ENCODE measurements around the gene SLC2A1.

The SLC2A1 gene

GRCh38 chr1:42957229-42957879 is 1.3 kb downstream of the SLC2A1 start:
- Histone ChIP-seq H3K27ac (ENCODE audit: low read depth, low read length) (peak overlapping the region; percentile 85; the same call in 1 of the 2 replicates), H3K36me3 (ENCODE audit: control insufficient read depth, insufficient read depth, low read length) (peaks cover 42% of the 10 kb centered on the region), H3K4me1 (ENCODE audit: control insufficient read depth, insufficient read depth, low read length) (peaks cover 61% of the 10 kb centered on the region)

GRCh38 chr1:42956739-42957138 is 1.9 kb downstream of the SLC2A1 start:
- Histone ChIP-seq H3K27ac (ENCODE audit: low read depth, low read length) (peak overlapping the region; percentile 85; the same call in 1 of the 2 replicates), H3K4me3 (ENCODE audit: low read depth, low read length) (peak overlapping the region; percentile 82), H3K36me3 (ENCODE audit: control insufficient read depth, insufficient read depth, low read length) (peaks cover 49% of the 10 kb centered on the region), H3K9me3 (ENCODE audit: control insufficient read depth, insufficient read depth, low read depth, low read length) (no peaks in the 10 kb centered on the region), H3K9ac (ENCODE audit: low read length) (peak overlapping the region; percentile 98), H3K4me1 (ENCODE audit: control insufficient read depth, insufficient read depth, low read length) (peaks cover 60% of the 10 kb centered on the region), H3K27me3 (ENCODE audit: control insufficient read depth, insufficient read depth, low read length) (no peaks in the 10 kb centered on the region)

More at GRCh38 chr1:42957229-42957879, 1.3 kb downstream of the SLC2A1 start:
- Histone ChIP-seq H3K9me3 (ENCODE audit: control insufficient read depth, insufficient read depth, low read depth, low read length) (no peaks in the 10 kb centered on the region), H3K27me3 (ENCODE audit: control insufficient read depth, insufficient read depth, low read length) (no peaks in the 10 kb centered on the region), H3K9ac (ENCODE audit: low read length) (peak overlapping the region; percentile 98), H3K4me3 (ENCODE audit: low read depth, low read length) (peak overlapping the region; percentile 82)

- Histone ChIP-seq H3K9ac (ENCODE audit: low read length) (peak overlapping the region; percentile 55), H3K4me1 (ENCODE audit: control insufficient read depth, insufficient read depth, low read length) (peaks cover 55% of the 10 kb centered on the region), H3K9me3 (ENCODE audit: control insufficient read depth, insufficient read depth, low read depth, low read length) (no peaks in the 10 kb centered on the region), H3K36me3 (ENCODE audit: control insufficient read depth, insufficient read depth, low read length) (peaks cover 58% of the 10 kb centered on the region), H3K27ac (ENCODE audit: low read depth, low read length) (no peak overlapping the region; the same call in 1 of the 2 replicates), H3K4me3 (ENCODE audit: low read depth, low read length) (peak overlapping the region; percentile 82), H3K27me3 (ENCODE audit: control insufficient read depth, insufficient read depth, low read length) (no peaks in the 10 kb centered on the region)
Measured at GRCh38 chr1:42955311-42956063, 3.2 kb downstream of the SLC2A1 start.

- Histone ChIP-seq H3K27me3 (ENCODE audit: control insufficient read depth, insufficient read depth, low read length) (no peaks in the 10 kb centered on the region), H3K4me3 (ENCODE audit: low read depth, low read length) (peak overlapping the region; percentile 7; the same call in 1 of the 2 replicates), H3K9me3 (ENCODE audit: control insufficient read depth, insufficient read depth, low read depth, low read length) (no peaks in the 10 kb centered on the region), H3K36me3 (ENCODE audit: control insufficient read depth, insufficient read depth, low read length) (peaks cover 70% of the 10 kb centered on the region), H3K4me1 (ENCODE audit: control insufficient read depth, insufficient read depth, low read length) (peaks cover 65% of the 10 kb centered on the region), H3K27ac (ENCODE audit: low read depth, low read length) (no peak overlapping the region), H3K9ac (ENCODE audit: low read length) (peak overlapping the region; percentile 16)
Measured at GRCh38 chr1:42953182-42954180, 5.2 kb downstream of the SLC2A1 start.

- peaks cover 75% of the 10 kb centered on the region for H3K4me1 ChIP-seq (ENCODE audit: control insufficient read depth, insufficient read depth, low read length)
- H3K9me3 ChIP-seq (ENCODE audit: control insufficient read depth, insufficient read depth, low read depth, low read length): no peaks in the 10 kb centered on the region
- peak overlapping the region; percentile 4; the same call in 1 of the 2 replicates for H3K4me3 ChIP-seq (ENCODE audit: low read depth, low read length)
- H3K27ac ChIP-seq (ENCODE audit: low read depth, low read length): no peak overlapping the region
- H3K36me3 ChIP-seq (ENCODE audit: control insufficient read depth, insufficient read depth, low read length): peaks cover 79% of the 10 kb centered on the region
- H3K9ac ChIP-seq (ENCODE audit: low read length): peak overlapping the region; percentile 16
- H3K27me3 ChIP-seq (ENCODE audit: control insufficient read depth, insufficient read depth, low read length): no peaks in the 10 kb centered on the region
Measured at GRCh38 chr1:42952303-42953001, 6.2 kb downstream of the SLC2A1 start.

- H3K9ac ChIP-seq (ENCODE audit: low read length): no peak overlapping the region
- no peaks in the 10 kb centered on the region for H3K27me3 ChIP-seq (ENCODE audit: control insufficient read depth, insufficient read depth, low read length)
- no peaks in the 10 kb centered on the region for H3K9me3 ChIP-seq (ENCODE audit: control insufficient read depth, insufficient read depth, low read depth, low read length)
- no peak overlapping the region for H3K27ac ChIP-seq (ENCODE audit: low read depth, low read length)
- H3K4me1 ChIP-seq (ENCODE audit: control insufficient read depth, insufficient read depth, low read length): peaks cover 84% of the 10 kb centered on the region
- no peak overlapping the region for H3K4me3 ChIP-seq (ENCODE audit: low read depth, low read length)
- H3K36me3 ChIP-seq (ENCODE audit: control insufficient read depth, insufficient read depth, low read length): peaks cover 80% of the 10 kb centered on the region
Measured at GRCh38 chr1:42951588-42951987, 7.1 kb downstream of the SLC2A1 start.

GRCh38 chr1:42950116-42950481 is 8.6 kb downstream of the SLC2A1 start:
- Histone ChIP-seq H3K27me3 (ENCODE audit: control insufficient read depth, insufficient read depth, low read length) (no peaks in the 10 kb centered on the region), H3K27ac (ENCODE audit: low read depth, low read length) (no peak overlapping the region), H3K9me3 (ENCODE audit: control insufficient read depth, insufficient read depth, low read depth, low read length) (no peaks in the 10 kb centered on the region), H3K36me3 (ENCODE audit: control insufficient read depth, insufficient read depth, low read length) (peaks cover 80% of the 10 kb centered on the region), H3K4me3 (ENCODE audit: low read depth, low read length) (no peak overlapping the region), H3K9ac (ENCODE audit: low read length) (no peak overlapping the region), H3K4me1 (ENCODE audit: control insufficient read depth, insufficient read depth, low read length) (peaks cover 83% of the 10 kb centered on the region)

GRCh38 chr1:42949312-42950115 is 9.2 kb downstream of the SLC2A1 start:
- Histone ChIP-seq H3K9me3 (ENCODE audit: control insufficient read depth, insufficient read depth, low read depth, low read length) (no peaks in the 10 kb centered on the region), H3K9ac (ENCODE audit: low read length) (no peak overlapping the region), H3K4me3 (ENCODE audit: low read depth, low read length) (no peak overlapping the region), H3K27me3 (ENCODE audit: control insufficient read depth, insufficient read depth, low read length) (no peaks in the 10 kb centered on the region), H3K27ac (ENCODE audit: low read depth, low read length) (no peak overlapping the region), H3K36me3 (ENCODE audit: control insufficient read depth, insufficient read depth, low read length) (peaks cover 80% of the 10 kb centered on the region), H3K4me1 (ENCODE audit: control insufficient read depth, insufficient read depth, low read length) (peaks cover 83% of the 10 kb centered on the region)

GRCh38 chr1:42947965-42948732 is 10.5 kb downstream of the SLC2A1 start:
- no peak overlapping the region for H3K27ac ChIP-seq (ENCODE audit: low read depth, low read length)
- peaks cover 86% of the 10 kb centered on the region for H3K4me1 ChIP-seq (ENCODE audit: control insufficient read depth, insufficient read depth, low read length)
- H3K4me3 ChIP-seq (ENCODE audit: low read depth, low read length): no peak overlapping the region
- H3K27me3 ChIP-seq (ENCODE audit: control insufficient read depth, insufficient read depth, low read length): no peaks in the 10 kb centered on the region
- H3K9ac ChIP-seq (ENCODE audit: low read length): no peak overlapping the region
- no peaks in the 10 kb centered on the region for H3K9me3 ChIP-seq (ENCODE audit: control insufficient read depth, insufficient read depth, low read depth, low read length)
- H3K36me3 ChIP-seq (ENCODE audit: control insufficient read depth, insufficient read depth, low read length): peaks cover 82% of the 10 kb centered on the region
